Subcutaneous abdominal adipose tissue (tissue), 5 donors: Measurements from ENCODE around the gene ODF2.
"Not testable (repeated sequence)": the region's sequence is repeated elsewhere in the genome, so short reads cannot be mapped to it uniquely, and the experiment has no call there.

Experiments used
- H3K27ac ChIP-seq: one replicate; pipeline ENCODE4 v1.7.0; 2013; ENCODE audit warnings: low read depth, mild to moderate bottlenecking, inconsistent platforms, low read length, moderate library complexity
- H3K27me3 ChIP-seq, 5 donors: one replicate each; pipeline ENCODE4 v1.7.0; 2013; ENCODE audit warnings: low read length in 5 of 5, inconsistent platforms in 1 of 5; ENCODE audit not compliant: control insufficient read depth in 5 of 5, insufficient read depth in 4 of 5
- H3K36me3 ChIP-seq, 5 donors: one replicate each; pipeline ENCODE4 v1.7.0; 2013; ENCODE audit warnings: low read length in 5 of 5; ENCODE audit not compliant: control insufficient read depth in 5 of 5, insufficient read depth in 5 of 5
- H3K4me1 ChIP-seq, 5 donors: one replicate each; pipeline ENCODE4 v1.7.0; 2013; ENCODE audit warnings: low read length in 5 of 5, mild to moderate bottlenecking in 3 of 5, moderate library complexity in 1 of 5; ENCODE audit not compliant: control insufficient read depth in 5 of 5, insufficient read depth in 5 of 5
- H3K4me3 ChIP-seq, 5 donors: one replicate each; pipeline ENCODE4 v1.7.0; 2013; ENCODE audit warnings: low read length in 5 of 5, low read depth in 1 of 5
- H3K9ac ChIP-seq, 5 donors: one replicate each; pipeline ENCODE4 v1.7.0; 2013; ENCODE audit warnings: low read length in 5 of 5, mild to moderate bottlenecking in 4 of 5, moderate library complexity in 3 of 5
- H3K9me3 ChIP-seq, 5 donors: one replicate each; pipeline ENCODE4 v1.7.0; 2013; ENCODE audit warnings: low read length in 5 of 5; ENCODE audit not compliant: control insufficient read depth in 5 of 5
- donor health status: healthy.
- donor health status: healthy.
- donor health status: healthy.
- donor health status: healthy.
- donor health status: healthy.

ODF2 gene

DNA sequence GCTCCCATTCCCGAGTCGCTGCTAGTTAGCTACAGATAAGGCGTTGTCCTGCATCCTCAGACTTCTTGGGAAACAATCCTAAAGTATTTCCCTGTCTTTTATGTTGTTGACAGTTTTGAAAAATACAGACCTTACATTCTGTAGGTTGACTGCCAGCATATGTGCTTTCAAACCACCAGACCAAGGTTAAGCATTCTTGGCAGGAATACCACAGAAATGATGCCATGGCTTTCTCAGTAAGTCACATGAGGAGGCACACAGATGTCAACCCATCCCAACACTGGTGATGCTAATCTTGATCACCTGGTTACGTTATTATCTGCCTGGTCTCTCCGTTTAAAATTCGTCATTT lies 49.6 kb downstream of the ODF2 start:
- Histone ChIP-seq H3K27me3 (no peaks in the 10 kb centered on the region), H3K9ac (peak overlapping the region in 4 of 5 donors; percentile 83 to 99 (median 92)), H3K4me1 (peaks cover 5 to 24% (median 21%) of the 10 kb centered on the region in 5 donors), H3K9me3 (no peaks in the 10 kb centered on the region), H3K4me3 (peak overlapping the region; percentile 90 to 100 (median 96)), H3K36me3 (peaks cover 12 to 28% (median 17%) of the 10 kb centered on the region in 5 donors), H3K27ac (peak overlapping the region; percentile 71)

DNA sequence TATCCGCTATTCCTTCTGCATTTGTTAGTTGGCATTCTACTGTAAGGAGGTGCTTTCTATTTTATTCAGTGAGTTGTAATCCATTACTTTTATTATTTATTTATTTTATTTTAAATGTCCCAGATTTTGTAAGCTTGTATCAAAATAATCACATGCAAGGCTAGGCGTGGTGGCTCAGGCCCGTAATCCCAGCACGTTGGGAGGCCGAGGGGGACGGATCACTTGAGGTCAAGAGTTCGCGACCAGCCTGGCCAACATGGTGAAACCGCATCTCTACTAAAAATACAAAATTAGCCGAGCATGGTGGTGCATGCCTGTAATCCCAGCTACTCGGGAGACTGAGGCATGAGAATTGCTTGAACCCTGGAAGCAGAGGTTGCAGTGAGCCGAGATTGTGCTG lies 50.1 kb downstream of the ODF2 start:
- not testable (repeated sequence) for H3K27me3 ChIP-seq, H3K9me3 ChIP-seq, H3K27ac ChIP-seq, H3K9ac ChIP-seq
- H3K4me1 ChIP-seq, result peaks cover 5 to 24% (median 21%) of the 10 kb centered on the region in 5 donors
- H3K36me3 ChIP-seq, result peaks cover 10 to 26% (median 17%) of the 10 kb centered on the region in 5 donors
- peak overlapping the region in 3 of 5 donors; percentile 90 to 100 (median 93) for H3K4me3 ChIP-seq

DNA sequence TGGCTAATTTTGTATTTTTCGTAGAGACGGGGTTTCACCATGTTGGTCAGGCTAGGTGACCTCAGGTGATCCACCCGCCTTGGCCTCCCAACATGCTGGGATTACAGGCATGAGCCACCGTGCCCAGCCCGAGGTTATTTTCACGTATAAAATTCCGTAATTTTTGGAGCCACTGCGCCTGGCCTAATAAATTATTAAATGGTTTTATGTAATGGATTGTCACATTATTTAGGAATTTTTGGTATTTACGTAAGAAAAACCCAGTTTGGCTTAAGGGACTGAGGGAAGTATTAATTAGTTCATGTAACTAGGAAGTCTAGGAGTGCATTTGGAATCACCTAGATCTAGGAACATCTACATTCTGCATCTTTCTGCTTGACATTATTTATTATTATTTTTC lies 57.0 kb downstream of the ODF2 start:
- Histone ChIP-seq H3K27me3 (no peaks in the 10 kb centered on the region), H3K9ac (no peak overlapping the region), H3K4me1 (no peaks in the 10 kb centered on the region), H3K27ac (no peak overlapping the region), H3K4me3 (no peak overlapping the region), H3K36me3 (peaks cover 11 to 62% (median 43%) of the 10 kb centered on the region in 5 donors), H3K9me3 (no peaks in the 10 kb centered on the region)

DNA sequence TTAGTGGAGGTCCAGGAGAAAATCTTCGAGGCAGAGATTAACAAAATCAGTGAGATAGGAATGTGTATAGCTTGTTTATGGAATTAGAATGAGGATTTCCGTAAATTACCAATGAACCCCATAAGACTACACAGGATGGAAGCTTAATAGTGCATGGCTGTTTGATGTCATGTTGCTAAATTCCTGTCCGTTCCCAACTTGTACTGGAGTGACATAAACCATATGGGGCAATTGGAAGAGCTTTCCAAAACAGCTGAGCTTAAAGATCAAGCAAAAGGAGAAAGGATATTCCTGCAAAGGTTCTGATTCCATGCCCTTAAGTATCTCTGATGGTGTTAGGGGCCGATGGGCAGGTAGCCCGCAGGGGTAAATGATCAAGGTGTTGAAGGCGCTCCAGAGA lies 66.2 kb downstream of the ODF2 start:
- H3K9me3 ChIP-seq, result no peaks in the 10 kb centered on the region
- H3K36me3 ChIP-seq, result peaks cover 19 to 67% (median 41%) of the 10 kb centered on the region in 5 donors
- H3K4me1 ChIP-seq, result peaks cover 0 to 8% (median 0%) of the 10 kb centered on the region in 5 donors
- H3K27ac ChIP-seq, result no peak overlapping the region
- H3K9ac ChIP-seq, result no peak overlapping the region
- H3K4me3 ChIP-seq, result no peak overlapping the region
- H3K27me3 ChIP-seq, result no peaks in the 10 kb centered on the region

DNA sequence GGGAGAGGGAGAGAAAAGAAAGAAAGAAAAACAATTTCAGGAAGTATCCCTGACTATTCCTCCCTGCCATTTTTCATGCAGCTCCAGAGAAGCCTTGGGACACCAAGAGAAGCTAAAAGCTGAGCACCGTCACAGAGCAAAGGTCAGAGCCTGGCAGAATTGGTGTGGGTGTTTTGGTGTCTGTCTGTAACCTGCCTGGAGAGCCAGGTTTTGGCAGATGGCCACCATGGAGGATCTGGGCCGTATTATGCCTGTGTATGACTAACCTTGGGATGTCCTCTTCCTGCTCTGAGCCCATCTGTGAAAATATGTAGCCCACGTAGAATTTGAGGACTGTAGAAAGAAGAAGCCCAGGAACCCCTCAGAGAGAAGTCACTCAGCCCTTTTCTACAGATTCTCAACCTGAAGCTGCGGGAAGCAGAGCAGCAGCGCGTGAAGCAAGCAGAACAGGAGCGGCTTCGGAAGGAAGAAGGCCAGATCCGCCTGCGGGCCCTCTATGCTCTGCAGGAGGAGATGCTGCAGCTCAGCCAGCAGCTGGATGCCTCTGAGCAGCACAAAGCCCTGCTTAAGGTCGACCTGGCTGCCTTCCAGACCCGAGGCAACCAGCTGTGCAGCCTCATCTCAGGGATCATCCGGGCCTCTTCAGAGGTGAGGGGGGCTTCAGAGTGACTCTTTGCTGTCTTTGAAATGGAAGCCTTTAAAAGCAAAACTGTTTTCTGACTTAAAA lies 67.6 kb downstream of the ODF2 start:
- no peak overlapping the region for H3K27ac ChIP-seq
- no peaks in the 10 kb centered on the region for H3K27me3 ChIP-seq
- peak overlapping the region in 1 of 5 donors; percentile 35 for H3K9ac ChIP-seq
- H3K9me3 ChIP-seq, result no peaks in the 10 kb centered on the region
- no peak overlapping the region for H3K4me3 ChIP-seq
- peaks cover 0 to 8% (median 0%) of the 10 kb centered on the region in 5 donors for H3K4me1 ChIP-seq
- peaks cover 19 to 70% (median 43%) of the 10 kb centered on the region in 5 donors for H3K36me3 ChIP-seq

DNA sequence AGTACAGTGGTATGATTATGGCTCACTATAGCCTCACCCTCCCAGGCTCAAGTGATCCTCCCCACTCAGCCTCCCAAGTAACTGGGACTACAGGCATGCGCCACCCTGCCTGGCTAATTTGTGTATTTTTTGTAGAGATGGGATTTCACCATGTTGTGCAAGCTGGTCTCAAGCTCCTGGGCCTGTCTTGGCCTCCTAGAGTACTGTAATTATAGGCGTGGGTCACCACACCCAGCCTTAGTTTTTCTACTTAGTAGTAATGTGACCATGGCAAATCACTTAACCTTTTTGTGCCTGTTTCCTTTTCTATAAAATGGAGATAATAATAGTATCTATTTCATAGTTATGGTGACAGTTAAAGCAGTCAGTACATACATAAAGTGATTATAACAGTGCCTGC lies 70.9 kb downstream of the ODF2 start:
- Histone ChIP-seq H3K27me3 (no peaks in the 10 kb centered on the region), H3K4me3 (no peak overlapping the region), H3K9me3 (no peaks in the 10 kb centered on the region), H3K27ac (no peak overlapping the region), H3K4me1 (peaks cover 0 to 25% (median 0%) of the 10 kb centered on the region in 5 donors), H3K36me3 (peaks cover 24 to 84% (median 54%) of the 10 kb centered on the region in 5 donors), H3K9ac (no peak overlapping the region)

DNA sequence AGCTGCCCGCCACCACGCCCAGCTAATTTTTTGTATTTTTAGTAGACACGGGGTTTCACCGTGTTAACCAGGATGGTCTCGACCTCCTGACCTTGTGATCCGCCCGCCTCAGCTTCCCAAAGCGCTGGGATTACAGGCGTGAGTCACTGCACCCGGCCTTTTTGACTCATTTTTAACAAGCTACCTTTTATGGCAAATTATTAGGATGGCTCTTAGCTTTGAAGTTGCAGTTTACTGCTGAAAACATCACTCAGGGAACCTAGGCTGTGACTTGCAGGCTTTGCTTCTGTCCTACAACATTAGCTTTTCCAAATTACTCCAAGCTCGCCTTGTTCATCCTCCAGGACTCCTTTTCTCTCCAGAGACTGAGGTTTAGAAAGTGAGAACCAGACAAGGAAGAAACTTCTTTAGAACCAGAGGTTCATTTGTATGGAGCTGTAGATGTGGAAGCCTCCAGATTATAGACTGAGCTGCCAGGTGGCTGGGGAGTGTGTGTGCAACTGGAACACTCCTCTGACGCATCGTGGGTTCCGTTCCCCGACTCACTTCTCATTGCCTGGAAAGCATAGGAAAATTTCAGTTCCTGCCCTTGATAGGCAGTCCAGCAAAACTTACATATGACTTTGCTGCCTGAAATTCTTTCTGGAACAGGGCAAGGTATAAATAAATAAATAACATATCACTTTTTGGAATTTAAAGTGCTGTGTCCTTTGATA lies 72.8 kb downstream of the ODF2 start:
- Histone ChIP-seq H3K4me1 (peaks cover 0 to 19% (median 0%) of the 10 kb centered on the region in 5 donors), H3K27ac (no peak overlapping the region), H3K4me3 (no peak overlapping the region), H3K36me3 (peaks cover 23 to 84% (median 52%) of the 10 kb centered on the region in 5 donors), H3K27me3 (no peaks in the 10 kb centered on the region), H3K9me3 (no peaks in the 10 kb centered on the region), H3K9ac (peak overlapping the region in 2 of 5 donors; percentile 7 to 17)

DNA sequence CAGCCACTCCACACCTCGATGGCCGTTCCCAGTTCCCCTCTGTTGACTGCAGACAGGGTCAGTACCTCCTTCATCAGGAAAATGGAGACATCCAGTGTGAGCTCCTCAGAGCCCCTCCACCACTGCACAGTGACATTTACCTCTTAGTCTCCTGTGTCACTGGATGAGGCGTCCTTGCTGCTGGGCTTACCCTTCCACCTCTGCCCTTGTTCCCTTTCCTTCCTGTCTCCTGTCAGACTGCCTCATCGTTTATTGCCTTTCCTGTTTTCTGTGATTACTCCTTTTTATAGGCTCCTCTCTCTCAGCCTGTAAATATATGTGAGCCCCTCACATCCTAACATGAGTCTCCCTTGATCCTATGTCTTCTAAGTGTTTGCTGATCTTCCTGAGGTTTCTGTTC lies 73.4 kb downstream of the ODF2 start:
- Histone ChIP-seq H3K9me3 (no peaks in the 10 kb centered on the region), H3K9ac (peak overlapping the region in 2 of 5 donors; percentile 7 to 17), H3K4me1 (peaks cover 0 to 17% (median 0%) of the 10 kb centered on the region in 5 donors), H3K36me3 (peaks cover 23 to 84% (median 55%) of the 10 kb centered on the region in 5 donors), H3K4me3 (no peak overlapping the region), H3K27ac (no peak overlapping the region), H3K27me3 (no peaks in the 10 kb centered on the region)

DNA sequence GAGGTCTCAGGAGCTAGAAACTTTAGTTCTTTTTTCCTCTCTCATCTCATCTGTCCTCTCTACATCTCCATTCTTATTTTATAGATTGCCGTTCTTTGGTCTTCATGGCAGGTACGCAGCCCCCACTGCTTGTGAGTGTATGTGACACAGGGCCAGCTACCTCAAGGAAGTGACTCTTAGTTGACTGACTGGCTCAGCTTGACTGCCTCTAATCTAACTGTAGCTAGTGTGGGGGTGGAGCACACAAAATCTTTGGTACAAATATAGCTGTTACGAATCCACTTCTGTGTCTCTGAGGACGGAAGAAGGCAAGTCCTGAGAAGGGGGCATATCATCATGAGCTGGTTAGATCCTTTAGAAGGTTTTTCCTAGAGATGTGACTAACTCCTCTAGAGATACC lies 76.8 kb downstream of the ODF2 start:
- Histone ChIP-seq H3K27ac (no peak overlapping the region), H3K4me3 (no peak overlapping the region), H3K27me3 (no peaks in the 10 kb centered on the region), H3K9ac (no peak overlapping the region), H3K9me3 (no peaks in the 10 kb centered on the region), H3K36me3 (peaks cover 18 to 77% (median 46%) of the 10 kb centered on the region in 5 donors), H3K4me1 (peaks cover 0 to 17% (median 0%) of the 10 kb centered on the region in 5 donors)
